Fibroblast of the aortic adventitia (primary cell): Measurements from ENCODE around the gene IGFBP5. TPM values are rescaled to one million over a fixed set of nuclear protein-coding genes. Genes with fewer than 3 reads are reported as not detected.
A peak's percentile ranks its signal among the peaks of the same experiment; 100 is the strongest.

Experiments used
- DNase-seq: peaks from one replicate; pipeline ENCODE4 v3.0.0-alpha.2; 2010; ENCODE audit warnings: low read depth
- H3K4me3 ChIP-seq: 2 replicates; pipeline ENCODE4 v1.5.1; 2011; ENCODE audit warnings: low read depth, mild to moderate bottlenecking, control low read depth, low read length, moderate library complexity
- CTCF ChIP-seq: IDR thresholded peaks from 2 replicates; pipeline ENCODE4 v1.5.1; 2011; ENCODE audit warnings: mild to moderate bottlenecking, low read length, control low read depth, inconsistent platforms; ENCODE audit not compliant: insufficient read depth
- total RNA-seq: library from RNA; depleted of rRNA; stranded (reverse); fragments of >200 nt; gene quantifications from 2 replicates; pipeline ENCODE4 v1.2.3, GENCODE V29; 2012; ENCODE audit warnings: low replicate concordance

Gene IGFBP5
- total RNA-seq, 1 donor = 616 TPM

GRCh38 chr2:216648105-216648504, 47.2 kb downstream of the IGFBP5 start:
- no peak for TF ChIP-seq CTCF
- DNase-seq = peak; percentile 46
- H3K4me3 ChIP-seq = no peak overlapping the region

DNA sequence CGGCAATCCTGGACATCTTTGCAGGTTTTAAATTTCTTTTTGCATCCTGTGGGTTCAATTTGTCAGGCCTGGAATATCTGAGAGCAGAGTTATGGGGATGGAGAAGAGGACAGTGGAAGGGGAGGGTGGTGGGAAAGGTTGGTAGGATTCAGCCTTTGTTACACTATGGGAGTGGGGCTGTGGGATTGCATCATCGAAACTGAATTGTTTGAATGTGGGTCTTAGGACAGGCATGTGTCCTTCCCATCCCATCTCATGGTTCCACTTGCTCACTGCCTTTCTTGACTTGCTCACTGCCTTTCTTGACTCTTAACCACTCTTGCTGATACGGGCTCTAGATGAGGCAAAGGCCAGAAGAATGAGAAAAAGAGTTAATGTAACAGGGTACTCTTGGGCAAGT, 49.2 kb downstream of the IGFBP5 start:
- DNase-seq = no peak
- no peak overlapping the region for H3K4me3 ChIP-seq
- no peak for TF ChIP-seq CTCF

GRCh38 chr2:216645636-216645950, 49.8 kb downstream of the IGFBP5 start:
- H3K4me3 ChIP-seq = no peak overlapping the region
- TF ChIP-seq CTCF = no peak
- no peak for DNase-seq

GRCh38 chr2:216644842-216645635, 50.3 kb downstream of the IGFBP5 start:
- no peak overlapping the region for H3K4me3 ChIP-seq
- TF ChIP-seq CTCF = no peak
- DNase-seq = no peak

GRCh38 chr2:216643986-216644659, 51.2 kb downstream of the IGFBP5 start:
- H3K4me3 ChIP-seq = no peak overlapping the region
- TF ChIP-seq CTCF = no peak
- DNase-seq = peak; percentile 49

- H3K4me3 ChIP-seq = no peak overlapping the region
- DNase-seq = no peak
- no peak for TF ChIP-seq CTCF
Observed at GRCh38 chr2:216637472-216637871, 57.9 kb downstream of the IGFBP5 start.
